Activated naive CD8-positive, alpha-beta T cell (primary cell): ENCODE measurements around the gene CDH23.

Experiments
- H3K27ac Mint-ChIP-seq: one replicate; pipeline ENCODE4 v1.8.0; 2021; ENCODE audit warnings: mixed read lengths
- H3K27me3 Mint-ChIP-seq: one replicate; pipeline ENCODE4 v1.8.0; 2021; ENCODE audit warnings: mixed read lengths
- H3K36me3 Mint-ChIP-seq: one replicate; pipeline ENCODE4 v1.8.0; 2021; ENCODE audit warnings: mixed read lengths
- H3K4me1 Mint-ChIP-seq: one replicate; pipeline ENCODE4 v1.8.0; 2021; ENCODE audit warnings: low read depth, mixed read lengths
- H3K4me3 Mint-ChIP-seq: one replicate; pipeline ENCODE4 v1.8.0; 2021; ENCODE audit warnings: mild to moderate bottlenecking, mixed read lengths
- H3K9me3 Mint-ChIP-seq: one replicate; pipeline ENCODE4 v1.8.0; 2021; ENCODE audit warnings: low read depth, mixed read lengths

CDH23 gene

DNA sequence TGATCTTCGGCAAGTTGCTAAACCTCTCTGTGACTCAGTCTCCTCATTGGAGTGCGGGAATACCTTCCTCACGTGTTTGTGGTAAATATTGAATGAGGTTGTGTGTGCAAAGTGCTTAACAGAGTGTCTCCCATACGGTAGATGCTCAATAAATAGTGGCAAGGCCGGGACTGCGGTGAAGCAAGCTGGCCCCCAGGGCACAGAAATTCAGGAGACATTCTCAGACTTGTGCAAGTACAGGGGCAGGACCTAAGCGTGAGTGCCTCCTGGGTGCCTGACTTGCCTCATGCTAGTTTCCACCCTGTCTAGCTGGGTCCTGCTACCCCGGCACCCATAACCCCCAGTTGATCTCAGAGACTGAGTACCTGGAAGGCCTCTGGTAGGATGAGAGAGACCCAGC lies 97.8 kb downstream of the CDH23 start:
- H3K27ac Mint-ChIP-seq: no peak overlapping the region
- H3K4me3 Mint-ChIP-seq: no peak overlapping the region
- no peaks in the 10 kb centered on the region for H3K36me3 Mint-ChIP-seq
- peaks cover 2% of the 10 kb centered on the region for H3K27me3 Mint-ChIP-seq
- no peaks in the 10 kb centered on the region for H3K9me3 Mint-ChIP-seq
- peaks cover 8% of the 10 kb centered on the region for H3K4me1 Mint-ChIP-seq

GRCh38 chr10:71494980-71495381 lies 98.3 kb downstream of the CDH23 start:
- H3K4me3 Mint-ChIP-seq: no peak overlapping the region
- H3K36me3 Mint-ChIP-seq: no peaks in the 10 kb centered on the region
- peaks cover 2% of the 10 kb centered on the region for H3K27me3 Mint-ChIP-seq
- H3K9me3 Mint-ChIP-seq: no peaks in the 10 kb centered on the region
- H3K4me1 Mint-ChIP-seq: peaks cover 8% of the 10 kb centered on the region
- no peak overlapping the region for H3K27ac Mint-ChIP-seq

- Mint-ChIP-seq H3K36me3 (no peaks in the 10 kb centered on the region), H3K4me1 (peaks cover 8% of the 10 kb centered on the region), H3K9me3 (no peaks in the 10 kb centered on the region), H3K4me3 (no peak overlapping the region), H3K27me3 (peaks cover 2% of the 10 kb centered on the region), H3K27ac (no peak overlapping the region)
Observed at GRCh38 chr10:71496927-71497762, 100.4 kb downstream of the CDH23 start.

DNA sequence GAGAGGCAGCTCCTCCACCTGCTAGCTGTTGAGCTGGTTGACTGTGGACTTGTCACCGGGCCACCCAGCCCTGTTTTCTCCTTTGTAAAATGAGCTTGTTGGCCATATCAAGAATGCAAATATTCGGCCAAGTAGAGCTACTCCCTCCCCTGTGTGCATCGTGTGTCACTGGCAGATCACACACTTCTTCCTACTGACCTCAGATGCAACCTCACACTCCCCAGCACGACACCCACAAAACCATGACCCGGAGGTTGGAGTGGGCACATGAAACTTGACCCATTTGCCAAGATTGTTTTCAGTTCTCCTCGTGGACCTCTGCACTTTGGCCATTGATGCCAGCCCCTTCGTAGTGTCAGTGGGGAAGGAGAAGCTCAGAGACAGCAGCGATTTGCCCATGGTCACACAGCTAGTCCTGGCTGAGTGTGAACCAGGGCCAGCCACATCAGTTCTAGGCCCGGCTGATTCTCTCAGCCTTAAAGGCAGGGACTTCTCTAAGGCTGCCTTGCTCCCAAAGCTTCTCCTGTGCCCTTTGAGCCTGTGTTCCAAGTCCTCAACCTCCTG lies 101.1 kb downstream of the CDH23 start:
- H3K9me3 Mint-ChIP-seq: no peaks in the 10 kb centered on the region
- H3K27ac Mint-ChIP-seq: no peak overlapping the region
- H3K4me1 Mint-ChIP-seq: peaks cover 8% of the 10 kb centered on the region
- no peaks in the 10 kb centered on the region for H3K36me3 Mint-ChIP-seq
- peaks cover 2% of the 10 kb centered on the region for H3K27me3 Mint-ChIP-seq
- H3K4me3 Mint-ChIP-seq: no peak overlapping the region

- Mint-ChIP-seq H3K4me1 (no peaks in the 10 kb centered on the region), H3K27ac (no peak overlapping the region), H3K36me3 (no peaks in the 10 kb centered on the region), H3K4me3 (no peak overlapping the region), H3K27me3 (peaks cover 2% of the 10 kb centered on the region), H3K9me3 (no peaks in the 10 kb centered on the region)
Observed at GRCh38 chr10:71501402-71501801, 104.7 kb downstream of the CDH23 start.

GRCh38 chr10:71502190-71502589 lies 105.5 kb downstream of the CDH23 start:
- no peaks in the 10 kb centered on the region for H3K4me1 Mint-ChIP-seq
- H3K4me3 Mint-ChIP-seq: no peak overlapping the region
- no peaks in the 10 kb centered on the region for H3K9me3 Mint-ChIP-seq
- H3K27me3 Mint-ChIP-seq: peaks cover 2% of the 10 kb centered on the region
- no peaks in the 10 kb centered on the region for H3K36me3 Mint-ChIP-seq
- H3K27ac Mint-ChIP-seq: no peak overlapping the region

DNA sequence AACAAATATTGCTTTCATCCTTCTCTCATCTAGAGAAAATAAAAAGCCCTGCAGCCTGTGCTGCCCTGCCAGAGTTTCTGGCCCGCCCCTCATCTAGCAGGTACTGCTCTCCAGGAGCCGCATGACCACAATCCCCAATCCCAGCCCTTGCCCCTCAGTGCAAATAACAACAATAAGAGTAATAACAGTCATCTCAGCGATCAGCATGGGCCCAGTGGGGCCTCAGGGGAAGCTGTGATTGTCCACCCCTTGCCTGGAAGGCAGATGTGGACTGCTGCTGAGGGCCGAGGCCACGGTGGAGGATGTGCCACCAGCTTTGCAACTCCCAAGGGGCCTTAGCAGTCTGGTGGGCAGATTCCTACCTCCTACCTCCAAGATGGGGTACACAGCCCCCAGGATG lies 106.1 kb downstream of the CDH23 start:
- Mint-ChIP-seq H3K27me3 (peaks cover 2% of the 10 kb centered on the region), H3K4me3 (no peak overlapping the region), H3K36me3 (no peaks in the 10 kb centered on the region), H3K9me3 (no peaks in the 10 kb centered on the region), H3K4me1 (no peaks in the 10 kb centered on the region), H3K27ac (no peak overlapping the region)

DNA sequence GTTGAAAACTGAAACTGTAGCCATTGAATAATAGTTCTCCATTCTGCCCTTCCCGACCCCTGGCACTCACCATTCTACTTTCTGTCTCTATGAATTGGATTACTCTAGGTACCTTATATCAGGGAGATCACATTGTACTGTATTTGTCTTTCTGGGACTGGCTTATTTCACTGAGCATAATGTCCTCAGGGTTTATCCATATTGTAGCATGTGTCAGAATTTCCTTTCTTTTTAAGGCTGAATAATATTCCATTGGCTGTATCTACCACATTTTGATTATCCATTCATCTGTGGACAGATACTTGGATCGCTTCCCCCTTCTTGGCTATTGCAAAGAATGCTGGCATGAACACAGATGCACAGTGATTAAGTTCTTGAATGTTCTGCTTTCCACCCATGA lies 107.4 kb downstream of the CDH23 start:
- Mint-ChIP-seq H3K27me3 (no peaks in the 10 kb centered on the region), H3K36me3 (no peaks in the 10 kb centered on the region), H3K9me3 (no peaks in the 10 kb centered on the region), H3K27ac (no peak overlapping the region), H3K4me1 (no peaks in the 10 kb centered on the region), H3K4me3 (no peak overlapping the region)

GRCh38 chr10:71504570-71504969 lies 107.8 kb downstream of the CDH23 start:
- H3K9me3 Mint-ChIP-seq: no peaks in the 10 kb centered on the region
- no peaks in the 10 kb centered on the region for H3K27me3 Mint-ChIP-seq
- H3K4me3 Mint-ChIP-seq: no peak overlapping the region
- H3K27ac Mint-ChIP-seq: no peak overlapping the region
- no peaks in the 10 kb centered on the region for H3K4me1 Mint-ChIP-seq
- H3K36me3 Mint-ChIP-seq: no peaks in the 10 kb centered on the region

- H3K4me3 Mint-ChIP-seq: no peak overlapping the region
- no peaks in the 10 kb centered on the region for H3K9me3 Mint-ChIP-seq
- H3K36me3 Mint-ChIP-seq: no peaks in the 10 kb centered on the region
- H3K27me3 Mint-ChIP-seq: no peaks in the 10 kb centered on the region
- H3K27ac Mint-ChIP-seq: no peak overlapping the region
- H3K4me1 Mint-ChIP-seq: no peaks in the 10 kb centered on the region
Observed at GRCh38 chr10:71505862-71506261, 109.1 kb downstream of the CDH23 start.

GRCh38 chr10:71509444-71509843 lies 112.7 kb downstream of the CDH23 start:
- Mint-ChIP-seq H3K27me3 (no peaks in the 10 kb centered on the region), H3K9me3 (no peaks in the 10 kb centered on the region), H3K4me1 (no peaks in the 10 kb centered on the region), H3K36me3 (no peaks in the 10 kb centered on the region), H3K27ac (no peak overlapping the region), H3K4me3 (no peak overlapping the region)

- H3K4me3 Mint-ChIP-seq: no peak overlapping the region
- H3K9me3 Mint-ChIP-seq: no peaks in the 10 kb centered on the region
- no peaks in the 10 kb centered on the region for H3K36me3 Mint-ChIP-seq
- no peak overlapping the region for H3K27ac Mint-ChIP-seq
- no peaks in the 10 kb centered on the region for H3K27me3 Mint-ChIP-seq
- no peaks in the 10 kb centered on the region for H3K4me1 Mint-ChIP-seq
Observed at GRCh38 chr10:71511206-71511605, 114.5 kb downstream of the CDH23 start.

DNA sequence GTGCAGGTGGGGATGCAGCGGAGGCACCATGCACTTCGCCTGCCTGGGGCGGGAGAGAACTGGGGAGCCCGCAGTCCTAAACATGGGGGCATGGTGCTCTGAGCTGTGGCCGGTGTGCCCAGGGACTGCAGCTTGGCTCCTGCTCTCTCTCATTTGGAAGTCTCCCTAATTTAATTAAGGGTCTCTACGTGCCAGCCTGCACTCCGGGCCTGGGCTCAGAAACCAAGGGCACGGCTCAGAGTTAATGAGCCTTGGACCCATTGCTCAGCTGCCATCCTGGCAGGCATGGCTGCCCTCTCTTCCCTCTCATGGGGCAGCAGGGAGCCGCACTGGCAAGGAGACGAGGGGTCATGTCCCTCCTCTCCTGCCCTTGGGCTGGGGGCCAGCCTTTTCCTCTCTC lies 115.6 kb downstream of the CDH23 start:
- Mint-ChIP-seq H3K27me3 (no peaks in the 10 kb centered on the region), H3K4me1 (no peaks in the 10 kb centered on the region), H3K9me3 (no peaks in the 10 kb centered on the region), H3K4me3 (no peak overlapping the region), H3K27ac (no peak overlapping the region), H3K36me3 (no peaks in the 10 kb centered on the region)

DNA sequence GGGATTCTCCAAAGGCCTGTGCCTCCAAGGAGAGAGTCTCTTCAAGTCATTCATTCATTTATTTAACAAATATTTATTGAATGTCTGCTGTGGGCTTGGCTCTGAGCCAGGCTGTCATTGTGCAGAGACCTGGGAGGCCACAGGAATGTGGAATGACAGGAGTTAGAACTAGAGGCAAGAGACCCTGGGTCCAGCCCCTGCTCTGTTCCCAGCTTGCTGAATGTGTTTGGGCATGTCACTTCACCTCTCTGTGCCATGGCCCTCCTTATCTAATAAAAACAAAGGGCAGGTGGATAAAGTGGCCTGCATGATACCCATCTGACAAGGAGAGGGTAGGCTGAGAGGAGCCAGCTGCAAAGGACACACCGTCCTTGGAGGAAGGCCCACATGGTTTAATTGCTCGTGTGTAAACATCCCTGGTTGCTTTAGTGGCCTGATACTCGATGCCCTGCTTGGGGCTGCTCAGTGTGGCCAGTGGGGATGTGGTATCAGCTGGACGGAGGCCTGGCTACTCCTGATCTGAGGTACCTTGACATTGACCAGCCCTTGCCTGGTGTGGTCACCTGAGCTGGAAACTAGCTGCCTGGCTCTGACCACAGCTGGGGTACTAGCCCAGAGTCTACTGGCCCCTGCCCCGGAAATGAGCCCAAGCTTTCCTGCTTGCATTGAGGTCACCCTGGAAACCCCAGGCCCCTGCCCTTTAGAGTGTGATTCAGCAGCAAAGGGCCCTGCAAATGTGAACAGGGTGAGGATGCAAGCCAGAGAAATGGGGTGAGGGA lies 116.2 kb downstream of the CDH23 start:
- Mint-ChIP-seq H3K4me3 (no peak overlapping the region), H3K27ac (no peak overlapping the region), H3K9me3 (no peaks in the 10 kb centered on the region), H3K36me3 (no peaks in the 10 kb centered on the region), H3K27me3 (no peaks in the 10 kb centered on the region), H3K4me1 (no peaks in the 10 kb centered on the region)

- Mint-ChIP-seq H3K36me3 (no peaks in the 10 kb centered on the region), H3K4me3 (no peak overlapping the region), H3K27ac (no peak overlapping the region), H3K27me3 (no peaks in the 10 kb centered on the region), H3K4me1 (no peaks in the 10 kb centered on the region), H3K9me3 (no peaks in the 10 kb centered on the region)
Observed at GRCh38 chr10:71513540-71513853, 116.8 kb downstream of the CDH23 start.
